ENCODE data around the gene MUTYH.
"Not testable (repeated sequence)": the region's sequence is repeated elsewhere in the genome, so short reads cannot be mapped to it uniquely, and the experiment has no call there.

The MUTYH gene

DNA sequence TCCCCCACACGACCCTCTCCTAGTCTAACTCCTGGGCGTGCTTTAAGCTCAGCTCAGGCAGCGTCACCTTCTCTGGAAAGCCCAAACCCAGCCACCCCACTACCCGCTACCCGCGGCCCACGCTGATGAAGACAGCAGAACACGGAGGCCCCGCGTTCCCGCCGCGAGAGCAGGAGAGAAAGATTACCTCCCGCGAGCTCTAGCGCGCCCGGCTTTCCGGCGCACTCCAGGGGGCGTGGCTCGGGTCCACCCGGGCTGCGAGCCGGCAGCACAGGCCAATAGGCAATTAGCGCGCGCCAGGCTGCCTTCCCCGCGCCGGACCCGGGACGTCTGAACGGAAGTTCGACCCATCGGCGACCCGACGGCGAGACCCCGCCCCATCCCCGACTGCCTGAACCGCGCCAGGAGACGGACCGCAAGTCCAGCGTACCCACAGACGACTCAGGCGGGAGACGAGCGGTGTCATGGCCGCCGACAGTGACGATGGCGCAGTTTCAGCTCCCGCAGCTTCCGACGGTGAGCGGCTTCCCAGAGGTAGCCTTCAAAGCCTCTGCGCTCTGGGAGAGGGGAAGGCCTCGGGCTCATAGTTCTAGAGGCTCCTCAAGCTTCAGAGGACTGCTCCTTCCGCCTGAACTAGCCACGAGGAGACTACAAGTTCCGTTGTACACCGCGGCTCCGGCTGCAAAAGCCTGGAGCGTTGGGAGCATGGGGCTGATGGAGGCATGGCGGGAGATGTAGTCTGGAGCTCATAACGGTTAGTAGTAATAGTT is at the start of gene MUTYH, which contains the start of gene TOE1:
MUTYH (minus strand) TSS at position 652 of the 770 bp plus-strand sequence. CDS start 5,935 bp downstream, outside the sequence.
TOE1 (plus strand) TSS at position 382 of the 770 bp plus-strand sequence; CDS start at position 465, 83 bp downstream.
- peak; percentile 96 for DNase-seq
- H3K27ac Mint-ChIP-seq: peak within 1 kb of the TSS; percentile 99
- H3K9me3 Mint-ChIP-seq: no peaks in the 10 kb centered on the region
- peaks cover 75% of the 10 kb centered on the region for H3K36me3 Mint-ChIP-seq (ENCODE audit: low read depth)
- H3K27me3 Mint-ChIP-seq: no peaks in the 10 kb centered on the region
- H3K4me1 Mint-ChIP-seq (ENCODE audit: low read depth): peaks cover 56% of the 10 kb centered on the region
- peak within 1 kb of the TSS; percentile 99 for H3K4me3 Mint-ChIP-seq

GRCh38 chr1:45386219-45386618 is 46.0 kb upstream of the MUTYH start:
- Mint-ChIP-seq H3K27me3 (no peaks in the 10 kb centered on the region), H3K4me1 (ENCODE audit: low read depth) (no peaks in the 10 kb centered on the region), H3K27ac (no peak overlapping the region), H3K9me3 (no peaks in the 10 kb centered on the region), H3K4me3 (no peak overlapping the region), H3K36me3 (ENCODE audit: low read depth) (no peaks in the 10 kb centered on the region)
- no peak for DNase-seq

GRCh38 chr1:45385302-45385701 is 45.1 kb upstream of the MUTYH start:
- no peak for DNase-seq
- H3K36me3 Mint-ChIP-seq (ENCODE audit: low read depth): no peaks in the 10 kb centered on the region
- H3K4me3 Mint-ChIP-seq: no peak overlapping the region
- H3K27ac Mint-ChIP-seq: no peak overlapping the region
- H3K27me3 Mint-ChIP-seq: no peaks in the 10 kb centered on the region
- H3K4me1 Mint-ChIP-seq (ENCODE audit: low read depth): no peaks in the 10 kb centered on the region
- H3K9me3 Mint-ChIP-seq: no peaks in the 10 kb centered on the region

GRCh38 chr1:45384213-45384612 is 44.0 kb upstream of the MUTYH start:
- not testable (repeated sequence) for H3K9me3 Mint-ChIP-seq; H3K4me3 Mint-ChIP-seq; H3K36me3 Mint-ChIP-seq (ENCODE audit: low read depth); H3K4me1 Mint-ChIP-seq (ENCODE audit: low read depth); DNase-seq; H3K27me3 Mint-ChIP-seq; H3K27ac Mint-ChIP-seq

DNA sequence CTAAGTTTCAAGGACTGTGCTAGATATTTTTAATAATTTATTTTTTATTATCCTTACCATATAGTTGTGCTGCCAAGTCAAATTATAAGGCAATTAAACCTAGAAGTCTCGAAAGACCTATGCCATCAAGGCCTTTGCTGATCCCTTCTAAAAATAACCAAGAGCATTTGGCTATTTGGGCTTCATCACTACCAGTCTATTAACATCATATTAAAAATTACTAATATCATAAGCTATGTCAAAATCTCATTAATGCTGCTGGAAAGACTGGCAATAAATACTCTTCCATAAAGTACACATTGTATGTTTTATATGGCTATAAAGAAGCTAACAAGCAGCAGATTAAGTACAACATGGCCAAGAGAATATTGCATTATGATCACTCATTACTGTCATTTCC is 43.0 kb upstream of the MUTYH start:
- DNase-seq: no peak
- Mint-ChIP-seq H3K27ac (no peak overlapping the region), H3K36me3 (ENCODE audit: low read depth) (no peaks in the 10 kb centered on the region), H3K9me3 (no peaks in the 10 kb centered on the region), H3K27me3 (no peaks in the 10 kb centered on the region), H3K4me1 (ENCODE audit: low read depth) (no peaks in the 10 kb centered on the region), H3K4me3 (no peak overlapping the region)

- no peaks in the 10 kb centered on the region for H3K4me1 Mint-ChIP-seq (ENCODE audit: low read depth)
- H3K9me3 Mint-ChIP-seq: no peaks in the 10 kb centered on the region
- H3K27me3 Mint-ChIP-seq: no peaks in the 10 kb centered on the region
- H3K4me3 Mint-ChIP-seq: no peak overlapping the region
- H3K27ac Mint-ChIP-seq: no peak overlapping the region
- no peak for DNase-seq
- H3K36me3 Mint-ChIP-seq (ENCODE audit: low read depth): no peaks in the 10 kb centered on the region
These were observed 41.0 kb upstream of the MUTYH start for GRCh38 chr1:45381243-45381642.

GRCh38 chr1:45380730-45381129 is 40.5 kb upstream of the MUTYH start:
- Mint-ChIP-seq H3K27ac (no peak overlapping the region), H3K4me3 (no peak overlapping the region), H3K36me3 (ENCODE audit: low read depth) (no peaks in the 10 kb centered on the region), H3K9me3 (no peaks in the 10 kb centered on the region), H3K27me3 (no peaks in the 10 kb centered on the region), H3K4me1 (ENCODE audit: low read depth) (no peaks in the 10 kb centered on the region)
- no peak for DNase-seq

DNA sequence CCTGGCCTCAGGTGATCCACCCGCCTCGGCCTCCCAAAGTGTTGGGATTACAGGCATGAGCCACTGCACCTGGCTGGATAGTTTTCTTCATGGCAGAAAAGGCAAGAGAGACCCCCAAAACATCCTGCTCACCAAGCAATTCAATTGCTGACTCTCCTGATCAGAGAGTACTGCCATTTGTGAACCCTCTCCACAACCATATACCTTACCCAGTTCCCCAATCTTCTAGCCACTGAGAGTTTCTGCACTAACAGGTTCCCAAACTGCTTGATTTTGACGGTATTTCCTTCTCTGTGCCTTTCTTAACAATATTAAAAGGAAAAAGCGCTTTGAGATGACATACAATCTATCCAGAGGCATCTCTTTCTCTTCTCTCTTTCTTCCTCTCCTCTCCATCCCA is 39.9 kb upstream of the MUTYH start:
- H3K27ac Mint-ChIP-seq: no peak overlapping the region
- no peaks in the 10 kb centered on the region for H3K27me3 Mint-ChIP-seq
- no peaks in the 10 kb centered on the region for H3K9me3 Mint-ChIP-seq
- DNase-seq: no peak
- no peak overlapping the region for H3K4me3 Mint-ChIP-seq
- H3K36me3 Mint-ChIP-seq (ENCODE audit: low read depth): no peaks in the 10 kb centered on the region
- no peaks in the 10 kb centered on the region for H3K4me1 Mint-ChIP-seq (ENCODE audit: low read depth)

DNA sequence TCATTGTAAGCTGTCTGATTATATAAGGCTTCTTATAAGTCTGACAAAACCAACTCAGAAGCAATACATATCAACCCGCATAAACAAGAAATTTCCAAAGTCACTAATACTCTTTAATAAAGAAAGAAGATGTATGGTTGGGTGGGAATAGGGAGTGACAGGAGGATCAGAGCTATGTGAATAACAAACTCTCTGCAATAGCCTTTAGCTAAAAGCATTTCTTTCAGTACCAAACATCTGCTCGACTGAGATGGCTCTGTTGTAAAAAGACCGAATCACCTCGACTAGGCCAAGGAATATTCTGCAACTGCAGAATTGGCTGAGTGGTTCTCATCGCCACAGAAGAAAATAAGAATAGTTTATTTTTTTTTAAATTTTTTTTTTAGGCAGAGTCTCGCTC is 39.3 kb upstream of the MUTYH start:
- Mint-ChIP-seq H3K27ac (no peak overlapping the region), H3K36me3 (ENCODE audit: low read depth) (no peaks in the 10 kb centered on the region)
- DNase-seq: no peak

GRCh38 chr1:45378184-45378583 is 37.9 kb upstream of the MUTYH start:
- no peaks in the 10 kb centered on the region for H3K9me3 Mint-ChIP-seq
- no peaks in the 10 kb centered on the region for H3K27me3 Mint-ChIP-seq
- H3K27ac Mint-ChIP-seq: no peak overlapping the region
- H3K4me1 Mint-ChIP-seq (ENCODE audit: low read depth): no peaks in the 10 kb centered on the region
- no peak overlapping the region for H3K4me3 Mint-ChIP-seq
- no peaks in the 10 kb centered on the region for H3K36me3 Mint-ChIP-seq (ENCODE audit: low read depth)
- DNase-seq: no peak

More for the DNA sequence above, 39.3 kb upstream of the MUTYH start:
- no peaks in the 10 kb centered on the region for H3K27me3 Mint-ChIP-seq
- no peak overlapping the region for H3K4me3 Mint-ChIP-seq
- H3K4me1 Mint-ChIP-seq (ENCODE audit: low read depth): no peaks in the 10 kb centered on the region
- H3K9me3 Mint-ChIP-seq: no peaks in the 10 kb centered on the region

DNA sequence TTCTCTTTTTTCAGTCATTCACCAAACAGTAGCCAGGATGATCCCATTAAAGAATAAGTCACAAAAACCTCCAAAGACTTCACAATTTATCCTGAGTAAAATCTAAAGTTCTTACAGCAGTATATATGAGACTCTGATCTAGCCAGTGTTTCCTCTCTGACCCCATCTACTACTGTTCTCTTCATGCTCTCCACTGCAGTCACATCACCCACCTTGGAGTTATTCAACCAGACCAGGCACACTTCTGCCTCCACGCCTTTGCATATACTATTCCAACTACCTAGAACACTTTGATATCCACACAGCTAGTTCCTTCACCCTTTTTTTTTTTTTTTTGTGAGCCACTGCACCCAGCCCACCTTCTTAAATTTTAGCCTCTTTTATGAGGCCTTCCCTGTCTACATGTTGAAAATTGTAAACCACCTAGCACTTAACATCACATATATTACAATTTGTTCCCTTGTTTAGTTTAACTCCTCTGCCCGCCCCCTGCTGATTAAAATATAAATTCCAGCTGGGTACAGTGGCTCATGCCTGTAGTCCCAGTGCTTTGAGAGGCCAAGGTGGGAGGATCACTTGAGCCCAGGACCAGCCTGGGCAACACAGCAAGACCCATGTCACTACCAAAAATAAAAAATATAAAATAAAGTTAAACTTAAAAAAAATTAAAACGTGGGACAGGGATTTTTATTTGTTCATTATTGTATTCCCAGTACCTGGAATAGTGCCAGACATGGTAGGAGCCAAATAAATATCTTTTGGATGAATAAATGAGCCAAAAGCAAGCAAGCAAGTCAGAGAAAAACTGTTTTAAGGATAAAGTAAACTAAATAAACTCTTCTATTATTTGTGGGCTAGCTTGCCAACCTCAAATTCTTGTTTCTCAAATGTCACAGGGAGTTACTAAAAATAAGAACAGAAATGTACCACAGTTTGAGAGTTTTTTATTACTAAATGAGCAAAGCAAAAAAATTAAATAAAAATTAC is 35.2 kb upstream of the MUTYH start:
- DNase-seq: no peak
- no peak overlapping the region for H3K27ac Mint-ChIP-seq
- no peak overlapping the region for H3K4me3 Mint-ChIP-seq
- no peaks in the 10 kb centered on the region for H3K27me3 Mint-ChIP-seq
- H3K4me1 Mint-ChIP-seq (ENCODE audit: low read depth): no peaks in the 10 kb centered on the region
- no peaks in the 10 kb centered on the region for H3K36me3 Mint-ChIP-seq (ENCODE audit: low read depth)
- no peaks in the 10 kb centered on the region for H3K9me3 Mint-ChIP-seq

DNA sequence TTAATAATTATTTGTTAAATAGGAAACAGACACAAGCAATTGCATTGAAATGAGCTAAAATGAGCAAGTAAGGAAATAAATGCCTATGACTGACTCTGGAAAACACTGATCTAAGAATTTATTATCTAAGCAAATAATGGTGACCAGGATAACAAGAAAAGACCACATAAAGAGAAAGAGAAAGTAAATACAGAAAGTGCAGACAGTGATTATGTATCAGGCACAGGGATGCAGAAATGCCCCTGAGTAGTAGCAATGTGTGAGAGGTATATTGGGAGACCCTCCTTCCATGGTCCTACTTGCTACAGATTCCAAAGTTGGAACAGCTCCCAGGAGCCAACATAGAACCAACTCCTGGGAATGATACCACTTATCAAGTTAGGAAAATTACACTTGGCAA is 33.3 kb upstream of the MUTYH start:
- Mint-ChIP-seq H3K27ac (no peak overlapping the region), H3K4me3 (no peak overlapping the region), H3K9me3 (no peaks in the 10 kb centered on the region), H3K4me1 (ENCODE audit: low read depth) (no peaks in the 10 kb centered on the region), H3K36me3 (ENCODE audit: low read depth) (no peaks in the 10 kb centered on the region), H3K27me3 (no peaks in the 10 kb centered on the region)
- no peak for DNase-seq

DNA sequence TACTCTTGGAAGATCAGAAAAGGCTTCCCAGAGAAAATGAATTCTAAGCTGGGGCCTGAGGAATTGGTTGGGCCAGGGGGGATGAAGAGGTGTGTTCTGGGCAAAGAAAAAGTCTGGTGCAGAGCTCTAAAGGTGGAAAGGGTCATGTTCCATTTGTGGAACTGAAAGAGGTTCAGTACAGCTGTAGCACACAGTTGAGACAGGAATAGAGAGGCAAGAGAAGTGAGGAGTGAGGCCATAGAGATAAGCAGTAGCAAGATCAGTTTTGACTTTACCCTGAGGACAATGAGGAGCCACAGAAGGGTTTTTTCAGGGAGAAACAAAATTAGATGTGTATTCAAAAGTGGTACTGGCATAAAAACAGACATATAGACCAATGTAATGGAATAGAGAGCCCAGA is 30.3 kb upstream of the MUTYH start:
- Mint-ChIP-seq H3K27ac (no peak overlapping the region), H3K4me1 (ENCODE audit: low read depth) (no peaks in the 10 kb centered on the region), H3K9me3 (no peaks in the 10 kb centered on the region)

GRCh38 chr1:45365051-45365450 is 24.8 kb upstream of the MUTYH start:
- no peaks in the 10 kb centered on the region for H3K9me3 Mint-ChIP-seq
- peaks cover 11% of the 10 kb centered on the region for H3K4me1 Mint-ChIP-seq (ENCODE audit: low read depth)
- H3K27me3 Mint-ChIP-seq: no peaks in the 10 kb centered on the region
- no peak overlapping the region for H3K4me3 Mint-ChIP-seq
- no peak overlapping the region for H3K27ac Mint-ChIP-seq
- H3K36me3 Mint-ChIP-seq (ENCODE audit: low read depth): no peaks in the 10 kb centered on the region
- DNase-seq: no peak

More for the DNA sequence above, 30.3 kb upstream of the MUTYH start:
- Mint-ChIP-seq H3K4me3 (no peak overlapping the region), H3K27me3 (no peaks in the 10 kb centered on the region), H3K36me3 (ENCODE audit: low read depth) (no peaks in the 10 kb centered on the region)
- DNase-seq: no peak

DNA sequence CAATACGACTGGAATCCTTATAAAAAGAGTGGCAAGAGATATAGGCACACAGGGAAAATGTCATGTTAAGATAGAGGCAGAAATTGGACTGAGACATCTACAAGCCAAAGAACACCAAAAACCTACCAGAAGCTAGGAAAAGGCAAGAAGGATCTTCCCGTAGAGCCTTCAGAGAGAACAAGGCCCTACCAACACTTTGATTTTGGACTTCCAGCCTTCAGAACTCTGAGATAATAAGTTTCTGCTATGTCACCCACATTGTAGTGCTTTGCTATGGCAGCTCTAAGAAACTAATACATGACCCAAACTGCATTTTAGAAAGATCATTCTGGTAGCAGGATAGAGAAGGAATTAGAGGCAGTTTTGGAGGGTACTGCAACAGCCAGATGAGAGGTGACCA is 24.1 kb upstream of the MUTYH start:
- Mint-ChIP-seq H3K36me3 (ENCODE audit: low read depth) (no peaks in the 10 kb centered on the region), H3K4me1 (ENCODE audit: low read depth) (peaks cover 14% of the 10 kb centered on the region), H3K9me3 (no peaks in the 10 kb centered on the region), H3K4me3 (no peak overlapping the region), H3K27me3 (no peaks in the 10 kb centered on the region), H3K27ac (peak overlapping the region; percentile 22)
- DNase-seq: no peak
